ENCODE measurements around the gene GALNS. TPM values are rescaled to one million over a fixed set of nuclear protein-coding genes. Genes with fewer than 3 reads are reported as not detected.

Gene GALNS
- total and polyA plus RNA-seq, 4 donors, result 9.3 to 44.1 (median 28.9) TPM

GRCh38 chr16:88809676-88810165 lies 47.0 kb downstream of the GALNS start:
- Histone ChIP-seq H3K9me3 (ENCODE audit: control insufficient read depth, low read length) (no peaks in the 10 kb centered on the region), H3K36me3 (ENCODE audit: control insufficient read depth in 1 of 2, insufficient read depth in 2 of 2, low read length in 1 of 2) (no peaks in the 10 kb centered on the region), H3K4me1 (ENCODE audit: control insufficient read depth in 1 of 2, insufficient read depth in 2 of 2, low read length in 2 of 2) (no peaks in the 10 kb centered on the region), H3K27ac (ENCODE audit: low read depth in 1 of 2, low read length in 2 of 2) (no peak overlapping the region), H3K4me3 (ENCODE audit: low read length in 2 of 2) (no peak overlapping the region), H3K27me3 (ENCODE audit: control insufficient read depth in 1 of 2, insufficient read depth in 2 of 2, low read length in 1 of 2) (no peaks in the 10 kb centered on the region)
- ATAC-seq (ENCODE audit: low FRiP score), result no peak
- intact Hi-C loops (cut with DNase I), result loop anchor here (5.0 kb wide), 2 partner anchors 48 to 408 kb away; partner anchors contain the start of genes GALNS (in 1 of the 2), TRAPPC2L (in 1 of the 2) and ZNF778 (in 1 of the 2)
- WGBS, 2 donors, result 78 to 80% methylated on average over 10 of the region's 10 CpGs
- no peak for DNase-seq

- Histone ChIP-seq H3K27ac (ENCODE audit: low read depth in 1 of 2, low read length in 2 of 2) (no peak overlapping the region), H3K4me3 (ENCODE audit: low read length in 2 of 2) (no peak overlapping the region), H3K9me3 (ENCODE audit: control insufficient read depth, low read length) (no peaks in the 10 kb centered on the region), H3K4me1 (ENCODE audit: control insufficient read depth in 1 of 2, insufficient read depth in 2 of 2, low read length in 2 of 2) (no peaks in the 10 kb centered on the region), H3K36me3 (ENCODE audit: control insufficient read depth in 1 of 2, insufficient read depth in 2 of 2, low read length in 1 of 2) (no peaks in the 10 kb centered on the region), H3K27me3 (ENCODE audit: control insufficient read depth in 1 of 2, insufficient read depth in 2 of 2, low read length in 1 of 2) (no peaks in the 10 kb centered on the region)
- ATAC-seq (ENCODE audit: low FRiP score), result no peak
- 86 to 89% methylated on average over 10 of the region's 10 CpGs for WGBS, 2 donors
- intact Hi-C loops (cut with DNase I), result no loop called here
- no peak for DNase-seq
Observed at GRCh38 chr16:88809068-88809675, 47.6 kb downstream of the GALNS start.

- Histone ChIP-seq H3K27ac (ENCODE audit: low read depth in 1 of 2, low read length in 2 of 2) (no peak overlapping the region), H3K4me3 (ENCODE audit: low read length in 2 of 2) (no peak overlapping the region), H3K9me3 (ENCODE audit: control insufficient read depth, low read length) (no peaks in the 10 kb centered on the region), H3K4me1 (ENCODE audit: control insufficient read depth in 1 of 2, insufficient read depth in 2 of 2, low read length in 2 of 2) (no peaks in the 10 kb centered on the region), H3K36me3 (ENCODE audit: control insufficient read depth in 1 of 2, insufficient read depth in 2 of 2, low read length in 1 of 2) (no peaks in the 10 kb centered on the region), H3K27me3 (ENCODE audit: control insufficient read depth in 1 of 2, insufficient read depth in 2 of 2, low read length in 1 of 2) (no peaks in the 10 kb centered on the region)
- DNase-seq (peak in 1 of 2 donors; percentile 44), ATAC-seq (ENCODE audit: low FRiP score) (no peak)
- intact Hi-C loops (cut with DNase I), result no loop called here
- 90 to 91% methylated on average over 26 of the region's 26 CpGs for WGBS, 2 donors
Observed at GRCh38 chr16:88807626-88808453, 48.9 kb downstream of the GALNS start.

DNA sequence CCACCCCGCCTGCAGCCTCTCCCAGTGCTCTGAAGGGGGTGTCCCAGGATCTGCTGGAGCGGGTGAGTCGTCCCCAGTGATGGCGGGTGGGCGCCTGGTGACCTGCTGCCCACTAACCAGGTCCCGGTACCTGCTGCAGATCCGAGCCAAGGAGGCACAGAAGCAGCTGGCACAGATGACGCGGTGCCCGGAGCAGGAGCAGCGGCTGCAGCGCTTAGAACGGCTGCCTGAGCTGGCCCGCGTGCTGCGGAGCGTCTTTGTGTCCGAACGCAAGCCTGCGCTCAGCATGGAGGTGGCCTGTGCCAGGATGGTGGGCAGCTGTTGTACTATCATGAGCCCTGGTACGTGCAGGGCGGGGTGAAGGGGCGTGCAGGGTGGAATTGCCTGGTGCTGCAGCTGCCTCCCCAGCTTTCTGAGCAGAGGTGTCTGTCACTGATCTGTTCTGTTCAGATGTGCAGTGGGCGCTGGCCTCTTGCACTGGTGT lies 49.6 kb downstream of the GALNS start:
- 89 to 90% methylated on average over 24 of the region's 24 CpGs for WGBS, 2 donors
- H3K36me3 ChIP-seq (ENCODE audit: control insufficient read depth in 1 of 2, insufficient read depth in 2 of 2, low read length in 1 of 2), result no peaks in the 10 kb centered on the region
- ATAC-seq (ENCODE audit: low FRiP score) (no peak), DNase-seq (no peak)
- intact Hi-C loops (cut with DNase I), result no loop called here
- no peaks in the 10 kb centered on the region for H3K9me3 ChIP-seq (ENCODE audit: control insufficient read depth, low read length)
- H3K27ac ChIP-seq (ENCODE audit: low read depth in 1 of 2, low read length in 2 of 2), result no peak overlapping the region
- H3K4me3 ChIP-seq (ENCODE audit: low read length in 2 of 2), result no peak overlapping the region
- no peaks in the 10 kb centered on the region for H3K4me1 ChIP-seq (ENCODE audit: control insufficient read depth in 1 of 2, insufficient read depth in 2 of 2, low read length in 2 of 2)
- H3K27me3 ChIP-seq (ENCODE audit: control insufficient read depth in 1 of 2, insufficient read depth in 2 of 2, low read length in 1 of 2), result no peaks in the 10 kb centered on the region

DNA sequence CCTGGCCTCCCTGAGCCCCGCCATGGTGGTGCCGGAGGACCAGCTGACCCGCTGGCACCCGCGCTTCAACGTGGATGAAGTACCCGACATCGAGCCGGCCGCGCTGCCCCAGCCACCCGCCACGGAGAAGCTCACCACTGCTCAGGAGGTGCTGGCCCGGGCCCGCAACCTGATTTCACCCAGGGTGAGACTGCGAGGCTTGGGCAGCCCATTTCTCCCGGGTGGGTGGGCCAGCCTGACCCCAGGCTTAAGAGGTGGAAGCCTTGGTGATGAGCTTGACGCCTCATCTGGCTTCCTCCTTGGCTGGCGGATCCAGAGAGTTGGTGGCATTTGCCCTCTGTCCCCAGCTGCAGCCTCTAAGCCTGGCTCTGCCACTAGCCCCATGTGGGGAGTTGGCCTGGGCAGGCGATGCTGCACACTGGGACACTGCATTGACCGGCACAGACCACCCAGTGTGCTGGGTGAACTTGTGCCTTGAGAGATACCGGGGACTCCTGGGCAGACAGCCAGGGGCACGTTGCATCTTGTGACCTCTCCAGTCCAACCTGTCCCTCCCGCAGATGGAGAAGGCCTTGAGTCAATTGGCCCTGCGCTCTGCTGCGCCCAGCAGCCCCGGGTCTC lies 50.1 kb downstream of the GALNS start:
- 85 to 86% methylated on average over 27 of the region's 27 CpGs for WGBS, 2 donors
- H3K36me3 ChIP-seq (ENCODE audit: control insufficient read depth in 1 of 2, insufficient read depth in 2 of 2, low read length in 1 of 2), result no peaks in the 10 kb centered on the region
- H3K4me1 ChIP-seq (ENCODE audit: control insufficient read depth in 1 of 2, insufficient read depth in 2 of 2, low read length in 2 of 2), result no peaks in the 10 kb centered on the region
- H3K27me3 ChIP-seq (ENCODE audit: control insufficient read depth in 1 of 2, insufficient read depth in 2 of 2, low read length in 1 of 2), result no peaks in the 10 kb centered on the region
- H3K27ac ChIP-seq (ENCODE audit: low read depth in 1 of 2, low read length in 2 of 2), result no peak overlapping the region
- intact Hi-C loops (cut with DNase I), result no loop called here
- H3K4me3 ChIP-seq (ENCODE audit: low read length in 2 of 2), result no peak overlapping the region
- ATAC-seq (ENCODE audit: low FRiP score) (no peak), DNase-seq (no peak)
- H3K9me3 ChIP-seq (ENCODE audit: control insufficient read depth, low read length), result no peaks in the 10 kb centered on the region

DNA sequence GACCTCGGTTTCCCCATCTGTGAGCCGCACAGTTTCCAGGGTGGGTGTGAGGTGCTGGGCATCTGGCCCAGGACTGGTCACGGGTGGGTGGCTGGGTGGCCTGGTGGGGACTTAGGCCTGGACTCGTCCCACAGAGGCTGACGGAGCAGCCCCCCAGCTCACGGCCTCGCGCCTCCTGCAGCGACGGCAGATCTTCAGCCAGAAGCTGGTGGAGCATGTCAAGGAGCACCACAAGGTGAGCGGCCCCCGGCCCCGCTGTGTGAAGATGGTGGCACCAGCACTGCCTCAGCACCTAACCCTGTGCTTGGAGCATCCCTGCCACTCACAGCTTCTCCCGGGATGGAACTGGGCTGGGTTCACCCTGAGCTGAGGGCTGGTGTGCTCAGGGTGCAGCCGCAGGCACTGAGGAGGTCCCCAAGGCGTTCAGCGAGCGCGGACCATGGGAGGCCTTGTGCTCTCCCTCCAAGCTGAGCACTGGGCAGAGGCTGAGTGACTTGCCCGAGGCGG lies 50.8 kb downstream of the GALNS start:
- Histone ChIP-seq H3K9me3 (ENCODE audit: control insufficient read depth, low read length) (no peaks in the 10 kb centered on the region), H3K4me3 (ENCODE audit: low read length in 2 of 2) (no peak overlapping the region), H3K27ac (ENCODE audit: low read depth in 1 of 2, low read length in 2 of 2) (no peak overlapping the region), H3K4me1 (ENCODE audit: control insufficient read depth in 1 of 2, insufficient read depth in 2 of 2, low read length in 2 of 2) (no peaks in the 10 kb centered on the region), H3K27me3 (ENCODE audit: control insufficient read depth in 1 of 2, insufficient read depth in 2 of 2, low read length in 1 of 2) (no peaks in the 10 kb centered on the region), H3K36me3 (ENCODE audit: control insufficient read depth in 1 of 2, insufficient read depth in 2 of 2, low read length in 1 of 2) (no peaks in the 10 kb centered on the region)
- 92 to 93% methylated on average over 21 of the region's 21 CpGs for WGBS, 2 donors
- ATAC-seq (ENCODE audit: low FRiP score) (no peak), DNase-seq (no peak)
- intact Hi-C loops (cut with DNase I), result no loop called here

DNA sequence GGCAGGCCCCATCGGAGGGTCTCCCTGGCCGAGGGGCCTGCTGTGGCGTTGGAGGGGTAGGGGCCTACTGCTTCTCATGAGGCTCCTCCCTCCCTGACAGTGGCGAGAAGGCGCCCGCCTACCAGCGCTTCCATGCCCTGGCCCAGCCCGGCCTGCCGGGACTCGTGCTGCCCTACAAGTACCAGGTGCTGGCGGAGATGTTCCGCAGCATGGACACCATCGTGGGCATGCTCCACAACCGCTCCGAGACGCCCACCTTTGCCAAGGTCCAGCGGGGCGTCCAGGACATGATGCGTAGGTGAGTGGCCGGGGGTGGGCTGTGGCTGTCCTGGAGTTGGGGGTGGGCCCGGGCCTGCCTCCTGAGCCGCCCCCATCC lies 51.4 kb downstream of the GALNS start:
- Histone ChIP-seq H3K4me3 (ENCODE audit: low read length in 2 of 2) (no peak overlapping the region), H3K27ac (ENCODE audit: low read depth in 1 of 2, low read length in 2 of 2) (no peak overlapping the region), H3K4me1 (ENCODE audit: control insufficient read depth in 1 of 2, insufficient read depth in 2 of 2, low read length in 2 of 2) (no peaks in the 10 kb centered on the region), H3K9me3 (ENCODE audit: control insufficient read depth, low read length) (no peaks in the 10 kb centered on the region), H3K36me3 (ENCODE audit: control insufficient read depth in 1 of 2, insufficient read depth in 2 of 2, low read length in 1 of 2) (no peaks in the 10 kb centered on the region), H3K27me3 (ENCODE audit: control insufficient read depth in 1 of 2, insufficient read depth in 2 of 2, low read length in 1 of 2) (no peaks in the 10 kb centered on the region)
- DNase-seq (no peak), ATAC-seq (ENCODE audit: low FRiP score) (no peak)
- intact Hi-C loops (cut with DNase I), result no loop called here
- WGBS, 2 donors, result 88 to 90% methylated on average over 22 of the region's 22 CpGs

DNA sequence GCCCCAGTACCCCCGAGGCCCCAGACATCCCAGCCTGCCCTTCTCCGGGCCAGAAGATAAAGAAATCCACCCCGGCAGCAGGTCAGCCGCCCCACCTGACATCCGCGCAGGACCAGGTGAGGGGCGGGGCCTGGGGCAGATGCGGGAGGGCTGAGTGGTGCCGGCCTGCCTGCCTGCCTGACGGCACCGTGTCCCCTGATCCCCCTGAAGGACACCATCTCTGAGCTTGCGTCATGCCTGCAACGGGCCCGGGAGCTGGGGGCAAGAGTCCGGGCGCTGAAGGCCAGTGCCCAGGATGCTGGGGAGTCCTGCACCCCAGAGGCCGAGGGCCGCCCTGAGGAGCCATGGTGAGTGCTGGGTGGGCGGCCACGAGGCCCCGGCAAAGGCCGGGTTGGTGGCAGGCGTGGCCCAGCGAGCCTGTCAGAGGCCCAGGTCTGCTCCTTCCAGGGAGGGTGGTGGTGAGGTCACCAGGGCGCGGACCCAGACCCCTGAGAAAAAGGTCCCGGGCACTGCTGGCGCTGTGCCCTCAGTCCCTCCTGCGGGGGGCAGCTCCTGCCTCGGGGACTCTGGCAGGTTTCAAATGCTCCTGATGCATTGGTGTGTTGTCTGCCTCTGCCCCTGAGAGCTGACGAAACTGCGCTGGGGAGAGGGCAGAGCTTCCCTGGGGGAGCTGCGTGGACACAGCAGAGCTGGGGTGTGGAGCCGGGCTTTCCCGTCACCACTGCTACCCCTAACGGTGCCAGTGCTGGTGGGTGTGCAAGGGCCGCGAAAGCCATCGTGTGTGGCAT lies 52.0 kb downstream of the GALNS start:
- Histone ChIP-seq H3K4me3 (ENCODE audit: low read length in 2 of 2) (no peak overlapping the region), H3K27ac (ENCODE audit: low read depth in 1 of 2, low read length in 2 of 2) (no peak overlapping the region), H3K4me1 (ENCODE audit: control insufficient read depth in 1 of 2, insufficient read depth in 2 of 2, low read length in 2 of 2) (no peaks in the 10 kb centered on the region), H3K36me3 (ENCODE audit: control insufficient read depth in 1 of 2, insufficient read depth in 2 of 2, low read length in 1 of 2) (no peaks in the 10 kb centered on the region), H3K9me3 (ENCODE audit: control insufficient read depth, low read length) (no peaks in the 10 kb centered on the region), H3K27me3 (ENCODE audit: control insufficient read depth in 1 of 2, insufficient read depth in 2 of 2, low read length in 1 of 2) (no peaks in the 10 kb centered on the region)
- DNase-seq (no peak), ATAC-seq (ENCODE audit: low FRiP score) (no peak)
- intact Hi-C loops (cut with DNase I), result no loop called here
- WGBS, 2 donors, result 21 to 22% methylated on average over 39 of the region's 39 CpGs
